ENCODE data around the gene PHACTR1.

GRCh38 chr6:12962987-12963386 lies 246.4 kb downstream of the PHACTR1 start:
- TF ChIP-seq POLR2A (IDR thresholded peaks at IDR 0.05; ENCODE audit: low read depth, low read length) (no peak), TAF1 (IDR thresholded peaks at IDR 0.05; ENCODE audit: borderline replicate concordance, low read depth, low read length) (no peak), POLR2AphosphoS5 (IDR thresholded peaks at IDR 0.05; ENCODE audit: low read depth, low read length) (no peak)

All from GM12892 (cell line).